Lower lobe of right lung (tissue), 2 donors: ENCODE data around the gene CSTB. TPM values are rescaled to one million over a fixed set of nuclear protein-coding genes. Genes with fewer than 3 reads are reported as not detected.
"Not testable (repeated sequence)": the region's sequence is repeated elsewhere in the genome, so short reads cannot be mapped to it uniquely, and the experiment has no call there.

ENCODE experiments used
- ATAC-seq, 2 donors: fragments of 200-7000 bp; cut with Tn5 transposase; one replicate each; pipeline ENCODE4 v1.9.1; 2020 to 2022; ENCODE audit warnings: mild to moderate bottlenecking in 2 of 2, moderate library complexity in 2 of 2
- DNase-seq: peaks from one replicate; pipeline ENCODE4 v3.0.0-alpha.2; 2020
- H3K27ac ChIP-seq: fragments of 200-600 bp; one replicate; pipeline ENCODE4 v1.8.0; 2022
- H3K27me3 ChIP-seq: fragments of 200-600 bp; one replicate; pipeline ENCODE4 v1.8.0; 2022; ENCODE audit warnings: low read depth
- H3K36me3 ChIP-seq: fragments of 200-600 bp; one replicate; pipeline ENCODE4 v1.8.0; 2022; ENCODE audit warnings: mild to moderate bottlenecking
- H3K4me1 ChIP-seq: fragments of 200-600 bp; one replicate; pipeline ENCODE4 v1.8.0; 2022
- H3K4me3 ChIP-seq: fragments of 200-600 bp; one replicate; pipeline ENCODE4 v1.8.0; 2022; ENCODE audit warnings: mild to moderate bottlenecking
- H3K9me3 ChIP-seq: fragments of 200-600 bp; one replicate; pipeline ENCODE4 v1.8.0; 2022
- CTCF ChIP-seq: fragments of 200-600 bp; IDR thresholded peaks from one replicate; pipeline ENCODE4 v1.8.0; 2022; ENCODE audit warnings: antibody characterized with exemption, mild to moderate bottlenecking
- intact Hi-C: fragments of 100-400 bp; cut with DNase I; formaldehyde crosslinking; loops from one replicate; pipeline ENCODE4 v1.11.0; 2022
- long read RNA-seq: library from polyadenylated mRNA; unstranded; transcript quantifications from one replicate; pipeline ENCODE4 v2.0.0, GENCODE V29; 2021
- total RNA-seq: library from RNA; stranded (reverse); fragmentation: NEBNext Ultra II Directional; extraction: Animal tissue kit (Norgen Biotek cat#: 25700); gene quantifications from one replicate; pipeline ENCODE4 v1.2.1, GENCODE V29; 2021
- donor health status: DM: no; HTN: yes; CAD: no; lungs with severe emphysema.

Gene CSTB
- 154 TPM for total RNA-seq
- long read RNA-seq, transcript CSTB-202 (1 exons, 3,744 nt): minor isoform, 13 of 276 reads
- long read RNA-seq, transcript CSTB-201 (3 exons, 2,164 nt): major isoform, 247 of 276 reads
- long read RNA-seq, partial matches to known transcripts: 10 of 276 reads
- long read RNA-seq, other reads (novel, unspliced or antisense): 2 of 276 reads

GRCh38 chr21:43775795-43776430, at the start of gene CSTB:
Gene CSTB, minus strand, starts transcription at chr21:43776308. Its CDS starts 39 bp downstream, at chr21:43776269.
- H3K4me3 ChIP-seq: peak within 1 kb of the TSS; percentile 92
- DNase-seq (peak; percentile 92), ATAC-seq (peak; percentile 84 to 89)
- no peak for TF ChIP-seq CTCF
- H3K27me3 ChIP-seq: no peaks in the 10 kb centered on the region
- H3K9me3 ChIP-seq: no peaks in the 10 kb centered on the region
- H3K36me3 ChIP-seq: peaks cover 23% of the 10 kb centered on the region
- intact Hi-C loops: no loop called here
- H3K4me1 ChIP-seq: peaks cover 29% of the 10 kb centered on the region
- H3K27ac ChIP-seq: peak within 1 kb of the TSS; percentile 95

GRCh38 chr21:43825242-43825935, 49.3 kb upstream of the CSTB start:
- H3K27ac ChIP-seq: no peak overlapping the region
- TF ChIP-seq CTCF: no peak
- H3K27me3 ChIP-seq: peaks cover 22% of the 10 kb centered on the region
- DNase-seq: no peak
- no peak overlapping the region for H3K4me3 ChIP-seq
- H3K36me3 ChIP-seq: no peaks in the 10 kb centered on the region
- no peaks in the 10 kb centered on the region for H3K9me3 ChIP-seq
- no peak for ATAC-seq
- H3K4me1 ChIP-seq: peaks cover 7% of the 10 kb centered on the region
- intact Hi-C loops: no loop called here

- ATAC-seq (no peak), DNase-seq (no peak)
- TF ChIP-seq CTCF: no peak
- Histone ChIP-seq H3K4me3 (no peak overlapping the region), H3K9me3 (no peaks in the 10 kb centered on the region), H3K4me1 (peaks cover 7% of the 10 kb centered on the region), H3K36me3 (no peaks in the 10 kb centered on the region), H3K27ac (no peak overlapping the region), H3K27me3 (peaks cover 15% of the 10 kb centered on the region)
- intact Hi-C loops: no loop called here
Observed at GRCh38 chr21:43824333-43825241, 48.5 kb upstream of the CSTB start.

- H3K27ac ChIP-seq, H3K36me3 ChIP-seq, intact Hi-C loops, H3K4me3 ChIP-seq, DNase-seq, ATAC-seq, H3K9me3 ChIP-seq: not testable (repeated sequence)
- H3K4me1 ChIP-seq: peaks cover 12% of the 10 kb centered on the region
- H3K27me3 ChIP-seq: peaks cover 13% of the 10 kb centered on the region
Observed at GRCh38 chr21:43822741-43823140, 46.6 kb upstream of the CSTB start.

GRCh38 chr21:43822166-43822565, 46.1 kb upstream of the CSTB start:
- H3K27me3 ChIP-seq, H3K9me3 ChIP-seq, intact Hi-C loops, H3K27ac ChIP-seq, H3K36me3 ChIP-seq, DNase-seq, ATAC-seq, H3K4me3 ChIP-seq: not testable (repeated sequence)
- peaks cover 18% of the 10 kb centered on the region for H3K4me1 ChIP-seq

- no peak for TF ChIP-seq CTCF
- no peaks in the 10 kb centered on the region for H3K36me3 ChIP-seq
- no peak overlapping the region for H3K4me3 ChIP-seq
- intact Hi-C loops: no loop called here
- no peak for DNase-seq
- H3K27ac ChIP-seq: no peak overlapping the region
- H3K27me3 ChIP-seq: no peaks in the 10 kb centered on the region
- H3K9me3 ChIP-seq: no peaks in the 10 kb centered on the region
- H3K4me1 ChIP-seq: peaks cover 15% of the 10 kb centered on the region
- no peak for ATAC-seq
Observed at GRCh38 chr21:43820466-43820865, 44.4 kb upstream of the CSTB start.
